Calu3 (cell line): ENCODE measurements around the gene KRTAP10-11. TPM values are rescaled to one million over a fixed set of nuclear protein-coding genes. Genes with fewer than 3 reads are reported as not detected.

Source experiments
- BruUV-seq: library from RNA; stranded (reverse); fragments of 400-500 nt; replicated peaks from 2 replicates; lab custom pipeline; 2021; lab: Mats Ljungman, UMichigan
- CTCF ChIA-PET: fragments of 300-600 bp; sonication (Branson Sonifier 250); formaldehyde crosslinking; loops from one replicate; lab custom pipeline; 2022; ENCODE audit warnings: antibody characterized with exemption; lab: Charles Lee
- DNase-seq: peaks from one replicate; pipeline ENCODE4 v3.0.0; 2022
- H3K27ac Mint-ChIP-seq: one replicate; pipeline ENCODE4 v1.8.0; 2022; ENCODE audit warnings: mixed read lengths; ENCODE audit not compliant: unreplicated experiment
- H3K27me3 Mint-ChIP-seq: one replicate; pipeline ENCODE4 v1.8.0; 2022; ENCODE audit warnings: mixed read lengths; ENCODE audit not compliant: unreplicated experiment
- H3K36me3 Mint-ChIP-seq: one replicate; pipeline ENCODE4 v1.8.0; 2022; ENCODE audit warnings: mild to moderate bottlenecking, moderate library complexity, mixed read lengths; ENCODE audit not compliant: insufficient read depth, unreplicated experiment
- H3K4me1 Mint-ChIP-seq: one replicate; pipeline ENCODE4 v1.8.0; 2022; ENCODE audit warnings: mild to moderate bottlenecking, low read depth, mixed read lengths; ENCODE audit not compliant: unreplicated experiment
- H3K4me3 Mint-ChIP-seq: one replicate; pipeline ENCODE4 v1.8.0; 2022; ENCODE audit warnings: mild to moderate bottlenecking, low read depth, moderate library complexity, mixed read lengths; ENCODE audit not compliant: unreplicated experiment
- H3K9me3 Mint-ChIP-seq: one replicate; pipeline ENCODE4 v1.8.0; 2022; ENCODE audit warnings: low read depth, mixed read lengths; ENCODE audit not compliant: unreplicated experiment
- CTCF ChIP-seq: fragments of 200-600 bp; IDR thresholded peaks from one replicate; pipeline ENCODE4 v1.8.0; 2022; ENCODE audit warnings: antibody characterized with exemption; ENCODE audit not compliant: unreplicated experiment
- intact Hi-C: fragments of 100-400 bp; cut with micrococcal nuclease; formaldehyde crosslinking; loops from one replicate; pipeline ENCODE4 v1.10.0; 2022; ENCODE audit not compliant: unreplicated experiment
- total RNA-seq: library from RNA; stranded (reverse); gene quantifications from 2 replicates; pipeline ENCODE4 v1.2.3, GENCODE V29; 2022

Gene KRTAP10-11
- total RNA-seq, 1 experiment from 2014 or later: not detected

GRCh38 chr21:44649521-44650100 lies 3.4 kb downstream of the KRTAP10-11 start:
- BruUV-seq: no TSS peak
- peaks cover 5% of the 10 kb centered on the region for H3K9me3 Mint-ChIP-seq
- intact Hi-C loops: no loop called here

DNA sequence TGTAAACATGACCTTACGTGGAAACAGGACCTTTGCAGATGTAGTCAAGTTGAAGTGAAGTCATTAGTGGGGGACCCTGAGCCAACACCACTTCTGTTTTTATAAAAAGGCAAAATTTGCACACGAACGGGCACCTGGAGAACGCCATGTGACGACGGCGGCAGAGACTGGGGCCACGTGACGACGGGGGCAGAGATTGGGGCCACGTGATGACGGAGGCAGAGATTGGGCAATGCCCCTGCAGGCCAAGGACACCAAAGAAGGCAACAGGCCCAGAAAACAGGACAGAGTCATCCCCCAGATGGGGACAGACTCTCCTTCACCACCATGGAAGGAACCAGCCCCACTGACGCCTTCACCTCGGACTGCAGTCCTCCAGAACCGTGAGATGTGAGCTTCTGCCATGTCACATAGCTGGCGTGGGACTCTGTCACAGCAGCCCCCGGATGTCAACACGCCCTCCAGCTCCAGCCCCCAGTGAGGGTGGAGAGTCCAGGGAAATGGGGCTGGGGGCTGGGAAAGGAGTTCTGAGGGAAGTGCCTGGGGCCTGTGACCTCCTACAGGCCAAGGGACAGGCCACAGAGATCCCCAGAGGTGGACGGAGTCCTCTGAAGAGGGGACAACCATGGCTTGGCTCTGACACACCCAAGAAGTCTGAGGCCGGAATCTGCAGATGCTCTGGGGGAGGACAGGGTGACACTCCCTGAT lies 4.2 kb downstream of the KRTAP10-11 start:
- BruUV-seq: no TSS peak
- CTCF ChIA-PET: no interaction called here
- intact Hi-C loops: no loop called here
- TF ChIP-seq CTCF: no peak
- no peak for DNase-seq
- Mint-ChIP-seq H3K27ac (no peak overlapping the region), H3K4me1 (no peaks in the 10 kb centered on the region), H3K36me3 (peaks cover 7% of the 10 kb centered on the region), H3K4me3 (no peak overlapping the region), H3K27me3 (peaks cover 80% of the 10 kb centered on the region), H3K9me3 (no peaks in the 10 kb centered on the region)

More at GRCh38 chr21:44649521-44650100, 3.4 kb downstream of the KRTAP10-11 start:
- no peak for TF ChIP-seq CTCF
- H3K4me3 Mint-ChIP-seq: no peak overlapping the region
- H3K36me3 Mint-ChIP-seq: peaks cover 7% of the 10 kb centered on the region
- no peaks in the 10 kb centered on the region for H3K4me1 Mint-ChIP-seq
- peaks cover 83% of the 10 kb centered on the region for H3K27me3 Mint-ChIP-seq
- H3K27ac Mint-ChIP-seq: no peak overlapping the region
- CTCF ChIA-PET: no interaction called here
- DNase-seq: no peak

DNA sequence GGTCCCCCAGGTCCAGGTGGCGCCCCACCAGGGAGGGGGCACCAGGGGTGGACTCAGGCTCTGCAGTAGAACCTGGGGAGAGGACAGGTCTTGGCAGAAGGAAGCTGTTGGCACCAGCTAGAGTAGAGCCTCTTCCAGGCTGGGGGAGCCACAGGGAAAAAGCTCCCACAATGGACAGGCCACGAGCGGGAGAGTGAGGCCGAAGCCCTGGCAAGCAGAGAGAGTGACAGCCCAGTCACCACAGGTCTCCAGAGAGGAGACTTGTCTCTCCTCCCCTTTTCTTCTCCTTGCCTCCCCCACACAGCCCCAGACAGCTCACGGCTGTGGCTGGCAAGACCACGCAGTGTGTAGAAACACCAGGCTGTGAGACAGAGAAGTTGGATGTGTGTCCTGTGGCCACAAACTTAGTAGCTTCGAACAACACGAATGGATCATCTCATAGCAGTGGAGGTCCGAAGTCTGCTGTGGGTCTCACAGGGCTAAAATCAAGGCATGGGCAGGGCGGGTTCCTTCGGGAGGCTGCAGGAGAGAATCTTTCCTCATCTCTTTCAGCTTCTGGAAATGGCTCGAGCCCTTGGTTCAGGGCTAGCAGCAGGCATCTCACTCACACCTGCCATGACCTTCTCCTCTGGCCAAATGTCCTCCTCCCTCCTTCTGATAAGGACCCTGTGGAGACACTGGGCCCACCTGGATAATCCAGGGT lies 4.9 kb downstream of the KRTAP10-11 start:
- CTCF ChIA-PET: no interaction called here
- H3K4me3 Mint-ChIP-seq: no peak overlapping the region

DNA sequence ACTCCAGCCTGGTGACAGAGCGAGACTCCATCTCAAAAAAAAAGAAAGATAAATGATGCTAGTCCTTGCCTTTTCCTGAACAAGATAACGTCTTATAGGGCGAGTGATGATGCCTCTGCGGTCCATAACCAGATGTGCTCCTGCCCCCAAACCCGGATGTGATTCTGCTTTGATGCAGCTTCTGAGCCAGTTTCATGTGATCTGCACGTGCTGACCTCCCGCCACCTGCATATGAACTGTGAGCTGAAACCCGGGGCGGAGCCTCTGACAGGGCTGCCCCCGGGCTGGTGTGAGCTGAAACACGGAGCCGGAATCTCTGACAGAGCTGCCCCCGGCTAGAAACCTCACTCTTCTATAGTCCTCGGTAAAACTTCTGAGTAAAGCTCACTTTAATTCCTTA lies 6.9 kb downstream of the KRTAP10-11 start:
- CTCF ChIA-PET: no interaction called here
- BruUV-seq: no TSS peak
- no peak for DNase-seq

More for the DNA sequence above, 4.9 kb downstream of the KRTAP10-11 start:
- Mint-ChIP-seq H3K27ac (no peak overlapping the region), H3K27me3 (peaks cover 85% of the 10 kb centered on the region), H3K4me1 (no peaks in the 10 kb centered on the region), H3K36me3 (peaks cover 7% of the 10 kb centered on the region), H3K9me3 (no peaks in the 10 kb centered on the region)
- DNase-seq: no peak
- TF ChIP-seq CTCF: no peak
- intact Hi-C loops: no loop called here
- BruUV-seq: no TSS peak

More for the DNA sequence above, 6.9 kb downstream of the KRTAP10-11 start:
- no peaks in the 10 kb centered on the region for H3K4me1 Mint-ChIP-seq
- intact Hi-C loops: no loop called here
- H3K36me3 Mint-ChIP-seq: peaks cover 3% of the 10 kb centered on the region
- H3K4me3 Mint-ChIP-seq: no peak overlapping the region
- peaks cover 85% of the 10 kb centered on the region for H3K27me3 Mint-ChIP-seq
- no peak for TF ChIP-seq CTCF
- H3K27ac Mint-ChIP-seq: no peak overlapping the region
- no peaks in the 10 kb centered on the region for H3K9me3 Mint-ChIP-seq
